ENCODE results near the gene BLVRA. TPM values are rescaled to one million over a fixed set of nuclear protein-coding genes. Genes with fewer than 3 reads are reported as not detected.

Gene BLVRA
- total RNA-seq, 4 donors from 2014 or later = 84.8 to 102 (median 92.8) TPM

GRCh38 chr7:43764039-43764761, 5.7 kb downstream of the BLVRA start:
- WGBS = 42% methylated on average over 9 of the region's 9 CpGs
- peak; percentile 91 for DNase-seq (ENCODE audit: extremely low spot score)
- H3K9me3 ChIP-seq = no peaks in the 10 kb centered on the region
- H3K27ac ChIP-seq (replicated peaks in 1 of 4) = peak overlapping the region; percentile 11 to 53 (median 36)
- H3K27me3 ChIP-seq = no peaks in the 10 kb centered on the region
- H3K4me1 ChIP-seq = peaks cover 3 to 57% (median 49%) of the 10 kb centered on the region in 4 donors
- H3K36me3 ChIP-seq = peaks cover 0 to 5% (median 0%) of the 10 kb centered on the region in 4 donors
- TF ChIP-seq EP300 (IDR thresholded peaks at IDR 0.05) (no peak), CTCF (IDR thresholded peaks at IDR 0.05) (no peak), POLR2A (IDR thresholded peaks at IDR 0.05; ENCODE audit: low read depth) (no peak)
- intact Hi-C loops (cut with DNase I) = no loop called here
- H3K4me3 ChIP-seq = no peak overlapping the region

GRCh38 chr7:43764807-43765491, 6.5 kb downstream of the BLVRA start:
- Histone ChIP-seq H3K27me3 (no peaks in the 10 kb centered on the region), H3K36me3 (peaks cover 0 to 5% (median 0%) of the 10 kb centered on the region in 4 donors), H3K9me3 (no peaks in the 10 kb centered on the region), H3K4me3 (no peak overlapping the region), H3K4me1 (peaks cover 3 to 49% (median 45%) of the 10 kb centered on the region in 4 donors), H3K27ac (replicated peaks in 1 of 4) (peak overlapping the region in 3 of 4 donors; percentile 11 to 53 (median 32))
- intact Hi-C loops (cut with DNase I) = no loop called here
- WGBS = 71% methylated on average over 10 of the region's 10 CpGs
- peak; percentile 64 for DNase-seq (ENCODE audit: extremely low spot score)
- no peak for TF ChIP-seq POLR2AphosphoS5 (IDR thresholded peaks at IDR 0.05)
- TF ChIP-seq CTCF (IDR thresholded peaks at IDR 0.05) = no peak
- TF ChIP-seq EP300 (IDR thresholded peaks at IDR 0.05) = no peak
- TF ChIP-seq POLR2A (IDR thresholded peaks at IDR 0.05; ENCODE audit: low read depth) = no peak

- no peak overlapping the region for H3K27ac ChIP-seq (replicated peaks in 1 of 4)
- 71% methylated on average over 8 of the region's 8 CpGs for WGBS
- no peaks in the 10 kb centered on the region for H3K9me3 ChIP-seq
- H3K27me3 ChIP-seq = no peaks in the 10 kb centered on the region
- DNase-seq (ENCODE audit: extremely low spot score) = no peak
- peaks cover 4 to 11% (median 6%) of the 10 kb centered on the region in 4 donors for H3K36me3 ChIP-seq
- TF ChIP-seq EP300 (IDR thresholded peaks at IDR 0.05) (no peak), POLR2AphosphoS5 (IDR thresholded peaks at IDR 0.05) (no peak), POLR2A (IDR thresholded peaks at IDR 0.05; ENCODE audit: low read depth) (no peak), CTCF (IDR thresholded peaks at IDR 0.05) (no peak)
- H3K4me3 ChIP-seq = no peak overlapping the region
- H3K4me1 ChIP-seq = peaks cover 3 to 45% (median 38%) of the 10 kb centered on the region in 4 donors
- intact Hi-C loops (cut with DNase I) = no loop called here
These were observed 8.1 kb downstream of the BLVRA start for GRCh38 chr7:43766564-43766963.

GRCh38 chr7:43767311-43767710, 8.8 kb downstream of the BLVRA start:
- H3K9me3 ChIP-seq = no peaks in the 10 kb centered on the region
- 90% methylated on average over 8 of the region's 8 CpGs for WGBS

More at GRCh38 chr7:43767311-43767710, 8.8 kb downstream of the BLVRA start:
- no peak for DNase-seq (ENCODE audit: extremely low spot score)
- TF ChIP-seq EP300 (IDR thresholded peaks at IDR 0.05) (no peak), POLR2AphosphoS5 (IDR thresholded peaks at IDR 0.05) (no peak), CTCF (IDR thresholded peaks at IDR 0.05) (no peak), POLR2A (IDR thresholded peaks at IDR 0.05; ENCODE audit: low read depth) (no peak)
- Histone ChIP-seq H3K4me3 (no peak overlapping the region), H3K27me3 (no peaks in the 10 kb centered on the region), H3K36me3 (peaks cover 7 to 18% (median 14%) of the 10 kb centered on the region in 4 donors), H3K27ac (replicated peaks in 1 of 4) (no peak overlapping the region), H3K4me1 (peaks cover 3 to 38% (median 32%) of the 10 kb centered on the region in 4 donors)
- intact Hi-C loops (cut with DNase I) = no loop called here
